Keratinocyte (primary cell): Measurements from ENCODE around the gene FAM47B. TPM values are rescaled to one million over a fixed set of nuclear protein-coding genes. Genes with fewer than 3 reads are reported as not detected.

ENCODE experiments used
- DNase-seq: peaks from one replicate; pipeline ENCODE4 v3.0.0-alpha.2; 2011; ENCODE audit warnings: low read depth, missing footprints, low spot score
- FAIRE-seq: peaks from 2 replicates; lab custom pipeline; 2011; peaks lifted over from hg19 to GRCh38; lab: Jason Lieb, UNC
- H2AFZ ChIP-seq: 2 replicates; pipeline ENCODE4 v1.6.0; 2012; ENCODE audit warnings: low read length, control low read depth, inconsistent platforms; ENCODE audit not compliant: control insufficient read depth
- H3K27ac ChIP-seq: 2 replicates; pipeline ENCODE4 v1.5.1; 2011; ENCODE audit warnings: low read length; ENCODE audit not compliant: control insufficient read depth, insufficient read depth
- H3K27me3 ChIP-seq: 3 replicates; pipeline ENCODE4 v1.6.0; 2011; ENCODE audit warnings: low read length; ENCODE audit not compliant: control insufficient read depth, insufficient read depth; ENCODE audit errors: extremely low read depth
- H3K36me3 ChIP-seq, 2 experiments: 2 replicates in 1 of 2; 3 replicates in 1 of 2; pipeline ENCODE4 v1.5.1; 2011; ENCODE audit warnings: low read length in 2 of 2, mild to moderate bottlenecking in 1 of 2; ENCODE audit not compliant: control insufficient read depth in 2 of 2, insufficient read depth in 2 of 2; ENCODE audit errors: extremely low read depth in 1 of 2
- H3K4me1 ChIP-seq: 3 replicates; pipeline ENCODE4 v1.5.1; 2011; ENCODE audit warnings: low read length; ENCODE audit not compliant: control insufficient read depth, insufficient read depth; ENCODE audit errors: extremely low read depth
- H3K4me2 ChIP-seq: 3 replicates; pipeline ENCODE4 v1.6.0; 2011; ENCODE audit warnings: low read depth, low read length; ENCODE audit not compliant: control insufficient read depth, insufficient read depth; ENCODE audit errors: extremely low read depth
- H3K4me3 ChIP-seq, 3 experiments: fragments of 200-600 bp in 1 of 3; sonication (generic) in 1 of 3; 2 replicates in 2 of 3; 3 replicates in 1 of 3; pipeline ENCODE4 v1.5.1; 2011 to 2016; ENCODE audit warnings: low read length in 3 of 3, mild to moderate bottlenecking in 3 of 3, control low read depth in 2 of 3, inconsistent platforms in 1 of 3, low read depth in 1 of 3, mixed read lengths in 1 of 3, mixed run types in 1 of 3, moderate library complexity in 1 of 3; ENCODE audit not compliant: control insufficient read depth in 2 of 3, insufficient read depth in 2 of 3; ENCODE audit errors: extremely low read depth in 1 of 3
- H3K79me2 ChIP-seq: 2 replicates; pipeline ENCODE4 v1.6.0; 2012; ENCODE audit warnings: low read length; ENCODE audit not compliant: control insufficient read depth, insufficient read depth
- H3K9ac ChIP-seq: 3 replicates; pipeline ENCODE4 v1.6.0; 2011; ENCODE audit warnings: low read length; ENCODE audit not compliant: control insufficient read depth, insufficient read depth; ENCODE audit errors: extremely low read depth
- H3K9me1 ChIP-seq: 3 replicates; pipeline ENCODE4 v1.6.0; 2011; ENCODE audit warnings: low read length; ENCODE audit not compliant: control insufficient read depth, insufficient read depth; ENCODE audit errors: extremely low read depth
- H3K9me3 ChIP-seq: 2 replicates; pipeline ENCODE4 v1.5.1; 2012; ENCODE audit warnings: low read depth, low read length; ENCODE audit not compliant: control insufficient read depth
- H4K20me1 ChIP-seq: 3 replicates; pipeline ENCODE4 v1.6.0; 2011; ENCODE audit warnings: low read length; ENCODE audit not compliant: control insufficient read depth, insufficient read depth; ENCODE audit errors: extremely low read depth
- CTCF ChIP-seq, 3 experiments: IDR thresholded peaks in 1 of 3; conservative IDR thresholded peaks in 1 of 3; optimal IDR thresholded peaks in 1 of 3; 2 replicates in 2 of 3; 3 replicates in 1 of 3; pipeline versions ENCODE3 to v1.5.1; 2011; ENCODE audit warnings: low read length in 3 of 3, mild to moderate bottlenecking in 3 of 3, moderate library complexity in 2 of 3, control low read depth in 1 of 3, inconsistent platforms in 1 of 3; ENCODE audit not compliant: insufficient read depth in 2 of 3; ENCODE audit errors: extremely low read depth in 1 of 3
- EZH2 ChIP-seq: IDR thresholded peaks from one replicate; pipeline ENCODE4 v1.6.1; 2012; ENCODE audit warnings: inconsistent platforms, mild to moderate bottlenecking, low read length, moderate library complexity
- dilution Hi-C: fragments of 300-500 bp; cut with MboI; formaldehyde crosslinking; loops from one replicate; pipeline ENCODE4 v1.7.0; 2020; ENCODE audit warnings: low sequenced_read_pairs; ENCODE audit not compliant: extremely low pct_ligation_motif_present
- polyA plus RNA-seq, 5 experiments: library from polyadenylated mRNA; depleted of rRNA in 3 of 5; stranded (reverse) in 3 of 5; stranded (forward) in 1 of 5; unstranded in 1 of 5; fragments of >200 nt; gene quantifications; 1 replicate in 1 of 5; 2 replicates in 3 of 5; 3 replicates in 1 of 5; pipeline versions ENCODE4 v1.2.1 to v1.2.3, GENCODE V29; 2011 to 2012; ENCODE audit warnings: missing spikeins in 2 of 5, low read depth in 1 of 5, low replicate concordance in 1 of 5

FAM47B gene
- polyA plus RNA-seq, 1 donor (not counting 4 experiments of a cell fraction or from before 2014, with no cell fraction given) = not detected

DNA sequence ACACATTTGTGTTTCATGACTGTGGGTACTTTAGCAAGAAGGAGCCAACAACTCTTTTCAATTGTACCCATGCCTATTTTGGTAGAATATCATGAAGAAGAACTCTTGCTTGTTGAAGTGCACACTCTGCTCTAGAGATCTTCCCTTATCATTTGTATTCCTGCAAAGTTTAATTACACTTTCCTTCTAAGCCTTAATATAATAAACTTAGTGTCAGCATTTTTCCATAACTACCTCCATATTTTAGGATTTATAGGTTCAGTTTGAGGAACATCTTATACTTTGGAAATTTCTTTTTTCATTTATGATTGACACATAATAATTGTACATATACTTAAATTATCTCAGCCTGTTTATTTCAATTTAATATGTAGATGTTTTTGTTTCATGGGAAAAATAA, 19.1 kb downstream of the FAM47B start:
- no peak overlapping the region for H3K9ac ChIP-seq
- no peaks in the 10 kb centered on the region for H3K27me3 ChIP-seq
- no peaks in the 10 kb centered on the region for H3K9me1 ChIP-seq
- FAIRE-seq (no peak), DNase-seq (no peak)
- no peak overlapping the region for H3K27ac ChIP-seq
- no peaks in the 10 kb centered on the region for H3K79me2 ChIP-seq
- H3K36me3 ChIP-seq = no peaks in the 10 kb centered on the region
- no peaks in the 10 kb centered on the region for H3K9me3 ChIP-seq
- H3K4me1 ChIP-seq = peaks cover 11% of the 10 kb centered on the region
- dilution Hi-C loops = no loop called here
- TF ChIP-seq CTCF (optimal IDR thresholded peaks at IDR 0.05 in 1 of 3, IDR thresholded peaks at IDR 0.05 in 1 of 3, conservative IDR thresholded peaks at IDR 0.05 in 1 of 3; ENCODE audit: extremely low read depth in 1 of 3, insufficient read depth in 2 of 3, low read length in 3 of 3) (no peak), EZH2 (no peak)
- H4K20me1 ChIP-seq = no peaks in the 10 kb centered on the region
- H3K4me3 ChIP-seq = no peak overlapping the region
- H2AFZ ChIP-seq = no peak overlapping the region
- H3K4me2 ChIP-seq = no peak overlapping the region

GRCh38 chrX:34972206-34972605, 29.6 kb downstream of the FAM47B start:
- TF ChIP-seq EZH2 (no peak), CTCF (optimal IDR thresholded peaks at IDR 0.05 in 1 of 3, IDR thresholded peaks at IDR 0.05 in 1 of 3, conservative IDR thresholded peaks at IDR 0.05 in 1 of 3; ENCODE audit: extremely low read depth in 1 of 3, insufficient read depth in 2 of 3, low read length in 3 of 3) (no peak)
- DNase-seq = no peak
- Histone ChIP-seq H3K79me2 (no peaks in the 10 kb centered on the region), H3K9me1 (no peaks in the 10 kb centered on the region), H3K36me3 (no peaks in the 10 kb centered on the region), H3K4me2 (no peak overlapping the region), H2AFZ (no peak overlapping the region), H3K27ac (no peak overlapping the region), H3K27me3 (no peaks in the 10 kb centered on the region), H3K4me3 (no peak overlapping the region), H4K20me1 (no peaks in the 10 kb centered on the region), H3K4me1 (no peaks in the 10 kb centered on the region), H3K9ac (no peak overlapping the region), H3K9me3 (no peaks in the 10 kb centered on the region)
- no peak for FAIRE-seq
- dilution Hi-C loops = no loop called here
